HepG2 (cell line): Measurements from ENCODE around the gene TOMM6. TPM values are rescaled to one million over a fixed set of nuclear protein-coding genes. Genes with fewer than 3 reads are reported as not detected.

Experiments
- CHCHD3 ChIP-seq: sonication (generic); formaldehyde crosslinking; IDR thresholded peaks from 2 replicates; pipeline ENCODE4 v1.8.0; 2022; ENCODE audit warnings: mild to moderate bottlenecking, missing genetic modification reagents, moderate library complexity
- ELF4 ChIP-seq: sonication (generic); formaldehyde crosslinking; IDR thresholded peaks from 2 replicates; pipeline ENCODE4 v1.5.0; 2020; ENCODE audit warnings: missing genetic modification reagents, mild to moderate bottlenecking, moderate library complexity, borderline replicate concordance
- GTF3A ChIP-seq: sonication (generic); formaldehyde crosslinking; conservative IDR thresholded peaks from 2 replicates; pipeline ENCODE4 v1.4.0; 2020; ENCODE audit warnings: mild to moderate bottlenecking, missing genetic modification reagents
- HMG20A ChIP-seq: IDR thresholded peaks from 2 replicates; pipeline ENCODE4 v1.6.1; 2016; ENCODE audit warnings: borderline replicate concordance
- HMG20B ChIP-seq: conservative IDR thresholded peaks from 2 replicates; pipeline ENCODE4 v1.6.1; 2016; ENCODE audit warnings: missing genetic modification reagents, missing compliant biosample characterization
- HNF4A ChIP-seq: sonication (generic); formaldehyde crosslinking; IDR thresholded peaks from 2 replicates; pipeline ENCODE4 v1.4.0; 2020; ENCODE audit warnings: missing genetic modification reagents
- MEIS2 ChIP-seq: sonication (generic); formaldehyde crosslinking; IDR thresholded peaks from 2 replicates; pipeline ENCODE4 v1.9.0; 2021; ENCODE audit warnings: mild to moderate bottlenecking, missing genetic modification reagents
- NR2F6 ChIP-seq, 2 experiments: IDR thresholded peaks; 2 replicates each; pipeline ENCODE4 v1.6.1; 2016; ENCODE audit warnings: antibody characterized with exemption in 1 of 2, mild to moderate bottlenecking in 1 of 2
- PLRG1 ChIP-seq: fragments of 450-650 bp; conservative IDR thresholded peaks from 2 replicates; pipeline ENCODE4 v1.6.1; 2016
- RARA ChIP-seq: IDR thresholded peaks from 2 replicates; pipeline ENCODE4 v1.6.1; 2016; ENCODE audit warnings: missing genetic modification reagents, missing compliant biosample characterization
- ZBTB7A ChIP-seq: sonication (generic); formaldehyde crosslinking; IDR thresholded peaks from 2 replicates; pipeline ENCODE4 v1.8.0; 2022; ENCODE audit warnings: mild to moderate bottlenecking, missing genetic modification reagents
- ZNF350 ChIP-seq: sonication (generic); formaldehyde crosslinking; IDR thresholded peaks from 2 replicates; pipeline ENCODE4 v1.4.0; 2020; ENCODE audit warnings: mild to moderate bottlenecking, low read depth, missing genetic modification reagents, borderline replicate concordance
- polyA plus RNA-seq, 8 experiments: library from polyadenylated mRNA; depleted of rRNA in 3 of 8; stranded (reverse) in 7 of 8; unstranded in 1 of 8; fragments of >200 nt; fragmentation: Illumina TruSeq in 4 of 8; extraction: Trizol in 4 of 8; gene quantifications; 2 replicates each; pipeline versions ENCODE4 v1.2.1 to v1.2.3, GENCODE V29; 2011 to 2016; ENCODE audit warnings: low read depth in 4 of 8, missing spikeins in 1 of 8, mixed read lengths in 1 of 8; ENCODE audit not compliant: insufficient read depth in 1 of 8
- total RNA-seq, 5 experiments: library from RNA; depleted of rRNA; stranded (reverse); fragments of >200 nt; fragmentation: Illumina TruSeq; extraction: Trizol; gene quantifications; 2 replicates each; pipeline ENCODE4 v1.2.3, GENCODE V29; 2016; ENCODE audit warnings: low read depth in 1 of 5
- TF ChIP-seq, protein P1 (sequence below): sonication (generic); formaldehyde crosslinking; IDR thresholded peaks from 2 replicates; pipeline ENCODE4 v1.4.0; 2020; ENCODE audit warnings: missing genetic modification reagents, borderline replicate concordance
- TF ChIP-seq, protein P2 (sequence below): IDR thresholded peaks from 2 replicates; pipeline ENCODE4 v1.6.1; 2012; ENCODE audit warnings: low read length, improper control_type of control experiment
- TF ChIP-seq, protein P3 (sequence below): IDR thresholded peaks from 2 replicates; pipeline ENCODE4 v1.6.1; 2016; ENCODE audit warnings: low read depth, missing genetic modification reagents, missing compliant biosample characterization
- TF ChIP-seq, protein P4 (sequence below): sonication (generic); formaldehyde crosslinking; IDR thresholded peaks from 2 replicates; pipeline ENCODE4 v1.4.0; 2020; ENCODE audit warnings: mild to moderate bottlenecking, missing genetic modification reagents
- TF ChIP-seq, protein P5 (sequence below): sonication (generic); formaldehyde crosslinking; IDR thresholded peaks from 2 replicates; pipeline ENCODE4 v1.4.0; 2020; ENCODE audit warnings: low read depth, mild to moderate bottlenecking, missing genetic modification reagents

Gene TOMM6
- total and polyA plus RNA-seq, 2 of the 13 experiments (the other 11 are each of a cell fraction or from before 2014, with no cell fraction given) = 320 to 321 TPM

DNA sequence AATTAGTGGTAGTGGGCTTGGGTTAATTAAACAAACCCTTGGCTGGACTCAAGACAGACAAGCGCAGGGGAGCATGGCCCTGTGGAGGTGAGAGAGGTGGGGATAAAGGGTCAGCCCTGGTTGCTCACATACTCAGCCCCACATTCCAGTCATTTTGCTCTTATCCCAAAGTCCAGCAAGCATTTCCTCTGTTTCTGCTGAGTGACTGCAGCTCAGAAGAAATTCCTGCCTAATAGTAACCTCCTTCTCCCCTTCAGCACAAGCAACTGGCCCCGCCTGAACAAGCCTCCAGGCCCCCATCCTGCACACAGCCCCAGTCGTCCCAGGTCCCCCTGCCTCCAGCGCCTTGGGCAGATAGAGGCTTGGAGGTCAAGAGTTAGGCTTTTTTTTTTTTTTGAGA, 48.5 kb upstream of the TOMM6 start (continued):
- TF ChIP-seq, protein P1, sequence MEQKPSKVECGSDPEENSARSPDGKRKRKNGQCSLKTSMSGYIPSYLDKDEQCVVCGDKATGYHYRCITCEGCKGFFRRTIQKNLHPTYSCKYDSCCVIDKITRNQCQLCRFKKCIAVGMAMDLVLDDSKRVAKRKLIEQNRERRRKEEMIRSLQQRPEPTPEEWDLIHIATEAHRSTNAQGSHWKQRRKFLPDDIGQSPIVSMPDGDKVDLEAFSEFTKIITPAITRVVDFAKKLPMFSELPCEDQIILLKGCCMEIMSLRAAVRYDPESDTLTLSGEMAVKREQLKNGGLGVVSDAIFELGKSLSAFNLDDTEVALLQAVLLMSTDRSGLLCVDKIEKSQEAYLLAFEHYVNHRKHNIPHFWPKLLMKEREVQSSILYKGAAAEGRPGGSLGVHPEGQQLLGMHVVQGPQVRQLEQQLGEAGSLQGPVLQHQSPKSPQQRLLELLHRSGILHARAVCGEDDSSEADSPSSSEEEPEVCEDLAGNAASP (CRISPR knock-in tag) = no peak
- TF ChIP-seq ZNF350 (CRISPR knock-in tag) (no peak), HMG20B (no peak), MEIS2 (CRISPR knock-in tag) (no peak), NR2F6 (IDR thresholded peaks at IDR 0.05) (peak; percentile 46; the same call in 1 of the 2 replicates), NR2F6 (CRISPR knock-in tag; IDR thresholded peaks at IDR 0.05) (peak; percentile 42; the same call in 1 of the 2 replicates), HNF4A (CRISPR knock-in tag) (peak; percentile 74), HMG20A (CRISPR knock-in tag) (no peak), RARA (CRISPR knock-in tag) (peak; percentile 33; the same call in 1 of the 2 replicates), CHCHD3 (no peak), GTF3A (CRISPR knock-in tag) (no peak), PLRG1 (no peak), ELF4 (no peak), ZBTB7A (0 out of 2 replicates have a peak, but pooled peaks have one; percentile 56)
- TF ChIP-seq, protein P2, sequence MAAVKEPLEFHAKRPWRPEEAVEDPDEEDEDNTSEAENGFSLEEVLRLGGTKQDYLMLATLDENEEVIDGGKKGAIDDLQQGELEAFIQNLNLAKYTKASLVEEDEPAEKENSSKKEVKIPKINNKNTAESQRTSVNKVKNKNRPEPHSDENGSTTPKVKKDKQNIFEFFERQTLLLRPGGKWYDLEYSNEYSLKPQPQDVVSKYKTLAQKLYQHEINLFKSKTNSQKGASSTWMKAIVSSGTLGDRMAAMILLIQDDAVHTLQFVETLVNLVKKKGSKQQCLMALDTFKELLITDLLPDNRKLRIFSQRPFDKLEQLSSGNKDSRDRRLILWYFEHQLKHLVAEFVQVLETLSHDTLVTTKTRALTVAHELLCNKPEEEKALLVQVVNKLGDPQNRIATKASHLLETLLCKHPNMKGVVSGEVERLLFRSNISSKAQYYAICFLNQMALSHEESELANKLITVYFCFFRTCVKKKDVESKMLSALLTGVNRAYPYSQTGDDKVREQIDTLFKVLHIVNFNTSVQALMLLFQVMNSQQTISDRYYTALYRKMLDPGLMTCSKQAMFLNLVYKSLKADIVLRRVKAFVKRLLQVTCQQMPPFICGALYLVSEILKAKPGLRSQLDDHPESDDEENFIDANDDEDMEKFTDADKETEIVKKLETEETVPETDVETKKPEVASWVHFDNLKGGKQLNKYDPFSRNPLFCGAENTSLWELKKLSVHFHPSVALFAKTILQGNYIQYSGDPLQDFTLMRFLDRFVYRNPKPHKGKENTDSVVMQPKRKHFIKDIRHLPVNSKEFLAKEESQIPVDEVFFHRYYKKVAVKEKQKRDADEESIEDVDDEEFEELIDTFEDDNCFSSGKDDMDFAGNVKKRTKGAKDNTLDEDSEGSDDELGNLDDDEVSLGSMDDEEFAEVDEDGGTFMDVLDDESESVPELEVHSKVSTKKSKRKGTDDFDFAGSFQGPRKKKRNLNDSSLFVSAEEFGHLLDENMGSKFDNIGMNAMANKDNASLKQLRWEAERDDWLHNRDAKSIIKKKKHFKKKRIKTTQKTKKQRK = no peak
- TF ChIP-seq, protein P3, sequence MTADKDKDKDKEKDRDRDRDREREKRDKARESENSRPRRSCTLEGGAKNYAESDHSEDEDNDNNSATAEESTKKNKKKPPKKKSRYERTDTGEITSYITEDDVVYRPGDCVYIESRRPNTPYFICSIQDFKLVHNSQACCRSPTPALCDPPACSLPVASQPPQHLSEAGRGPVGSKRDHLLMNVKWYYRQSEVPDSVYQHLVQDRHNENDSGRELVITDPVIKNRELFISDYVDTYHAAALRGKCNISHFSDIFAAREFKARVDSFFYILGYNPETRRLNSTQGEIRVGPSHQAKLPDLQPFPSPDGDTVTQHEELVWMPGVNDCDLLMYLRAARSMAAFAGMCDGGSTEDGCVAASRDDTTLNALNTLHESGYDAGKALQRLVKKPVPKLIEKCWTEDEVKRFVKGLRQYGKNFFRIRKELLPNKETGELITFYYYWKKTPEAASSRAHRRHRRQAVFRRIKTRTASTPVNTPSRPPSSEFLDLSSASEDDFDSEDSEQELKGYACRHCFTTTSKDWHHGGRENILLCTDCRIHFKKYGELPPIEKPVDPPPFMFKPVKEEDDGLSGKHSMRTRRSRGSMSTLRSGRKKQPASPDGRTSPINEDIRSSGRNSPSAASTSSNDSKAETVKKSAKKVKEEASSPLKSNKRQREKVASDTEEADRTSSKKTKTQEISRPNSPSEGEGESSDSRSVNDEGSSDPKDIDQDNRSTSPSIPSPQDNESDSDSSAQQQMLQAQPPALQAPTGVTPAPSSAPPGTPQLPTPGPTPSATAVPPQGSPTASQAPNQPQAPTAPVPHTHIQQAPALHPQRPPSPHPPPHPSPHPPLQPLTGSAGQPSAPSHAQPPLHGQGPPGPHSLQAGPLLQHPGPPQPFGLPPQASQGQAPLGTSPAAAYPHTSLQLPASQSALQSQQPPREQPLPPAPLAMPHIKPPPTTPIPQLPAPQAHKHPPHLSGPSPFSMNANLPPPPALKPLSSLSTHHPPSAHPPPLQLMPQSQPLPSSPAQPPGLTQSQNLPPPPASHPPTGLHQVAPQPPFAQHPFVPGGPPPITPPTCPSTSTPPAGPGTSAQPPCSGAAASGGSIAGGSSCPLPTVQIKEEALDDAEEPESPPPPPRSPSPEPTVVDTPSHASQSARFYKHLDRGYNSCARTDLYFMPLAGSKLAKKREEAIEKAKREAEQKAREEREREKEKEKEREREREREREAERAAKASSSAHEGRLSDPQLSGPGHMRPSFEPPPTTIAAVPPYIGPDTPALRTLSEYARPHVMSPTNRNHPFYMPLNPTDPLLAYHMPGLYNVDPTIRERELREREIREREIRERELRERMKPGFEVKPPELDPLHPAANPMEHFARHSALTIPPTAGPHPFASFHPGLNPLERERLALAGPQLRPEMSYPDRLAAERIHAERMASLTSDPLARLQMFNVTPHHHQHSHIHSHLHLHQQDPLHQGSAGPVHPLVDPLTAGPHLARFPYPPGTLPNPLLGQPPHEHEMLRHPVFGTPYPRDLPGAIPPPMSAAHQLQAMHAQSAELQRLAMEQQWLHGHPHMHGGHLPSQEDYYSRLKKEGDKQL = no peak
- TF ChIP-seq, protein P4, sequence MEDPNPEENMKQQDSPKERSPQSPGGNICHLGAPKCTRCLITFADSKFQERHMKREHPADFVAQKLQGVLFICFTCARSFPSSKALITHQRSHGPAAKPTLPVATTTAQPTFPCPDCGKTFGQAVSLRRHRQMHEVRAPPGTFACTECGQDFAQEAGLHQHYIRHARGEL = no peak
- TF ChIP-seq, protein P5, sequence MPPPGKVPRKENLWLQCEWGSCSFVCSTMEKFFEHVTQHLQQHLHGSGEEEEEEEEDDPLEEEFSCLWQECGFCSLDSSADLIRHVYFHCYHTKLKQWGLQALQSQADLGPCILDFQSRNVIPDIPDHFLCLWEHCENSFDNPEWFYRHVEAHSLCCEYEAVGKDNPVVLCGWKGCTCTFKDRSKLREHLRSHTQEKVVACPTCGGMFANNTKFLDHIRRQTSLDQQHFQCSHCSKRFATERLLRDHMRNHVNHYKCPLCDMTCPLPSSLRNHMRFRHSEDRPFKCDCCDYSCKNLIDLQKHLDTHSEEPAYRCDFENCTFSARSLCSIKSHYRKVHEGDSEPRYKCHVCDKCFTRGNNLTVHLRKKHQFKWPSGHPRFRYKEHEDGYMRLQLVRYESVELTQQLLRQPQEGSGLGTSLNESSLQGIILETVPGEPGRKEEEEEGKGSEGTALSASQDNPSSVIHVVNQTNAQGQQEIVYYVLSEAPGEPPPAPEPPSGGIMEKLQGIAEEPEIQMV (CRISPR knock-in tag) = no peak
